ENCODE results near the gene C5orf58.
"Not testable (repeated sequence)": the region's sequence is repeated elsewhere in the genome, so short reads cannot be mapped to it uniquely, and the experiment has no call there.

C5orf58 gene

DNA sequence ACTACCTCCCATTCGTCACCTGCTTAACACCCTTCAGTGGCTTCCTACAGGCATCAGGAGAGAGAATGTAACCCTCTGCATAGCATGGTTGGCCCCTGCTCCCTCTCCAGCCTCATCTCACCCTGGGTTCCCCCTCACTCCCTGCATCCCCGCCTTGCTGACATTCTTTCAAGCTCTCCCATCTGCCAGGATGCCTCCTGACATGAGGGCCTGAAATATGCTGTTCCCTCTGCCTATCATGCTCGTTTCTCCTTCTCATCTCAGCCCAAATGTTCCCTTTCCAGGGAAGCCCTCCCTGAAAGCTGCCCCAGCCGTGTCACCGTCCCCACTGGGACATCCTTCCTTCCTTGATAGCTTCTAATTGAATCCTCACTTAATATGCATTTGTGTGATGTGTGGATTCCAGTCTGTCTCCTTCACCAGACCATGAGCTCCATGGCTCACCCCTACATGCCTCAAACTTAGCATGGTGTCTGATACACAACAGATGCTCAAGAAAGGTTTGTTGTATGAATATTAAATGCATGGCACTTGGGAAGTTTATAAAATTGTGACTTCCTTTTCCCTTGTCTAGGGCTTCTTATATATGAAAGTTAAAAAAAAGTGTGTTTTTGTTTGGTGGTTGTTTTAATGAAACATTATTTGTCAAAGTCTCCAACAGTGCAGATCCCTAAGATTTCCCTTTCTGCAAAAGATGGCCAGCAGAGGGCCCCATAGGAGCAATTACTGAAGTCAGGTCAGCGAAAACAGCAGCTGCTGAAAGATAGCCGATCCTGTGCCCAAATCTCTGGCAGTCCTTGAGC, 7.3 kb upstream of the C5orf58 start:
- peak; percentile 76 for DNase-seq

DNA sequence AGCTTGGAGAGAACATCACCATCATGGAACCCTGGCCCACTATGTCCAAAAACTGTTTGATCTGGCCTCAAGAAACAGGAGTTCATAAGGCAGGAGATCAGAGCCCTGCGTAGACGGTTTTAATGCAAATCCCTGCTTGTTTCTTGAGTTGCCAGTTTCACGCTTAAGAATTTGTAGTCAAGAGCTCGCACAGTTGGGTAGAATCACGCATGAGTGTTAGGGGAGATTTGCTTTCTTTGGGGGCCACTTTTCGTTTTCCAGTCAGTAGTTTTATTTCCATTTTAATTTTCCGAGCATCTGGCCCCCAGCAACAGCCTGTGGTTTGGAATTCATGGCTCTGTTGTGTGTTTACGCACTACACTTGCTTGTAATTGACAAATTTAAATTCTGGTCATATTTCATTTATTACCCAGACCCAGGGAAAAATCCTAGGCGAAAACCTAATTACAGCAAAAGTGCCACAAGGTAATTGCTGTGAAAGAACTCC, 6.6 kb upstream of the C5orf58 start:
- no peak for DNase-seq

GRCh38 chr5:170226661-170227060, 6.1 kb upstream of the C5orf58 start:
- no peak for DNase-seq

DNA sequence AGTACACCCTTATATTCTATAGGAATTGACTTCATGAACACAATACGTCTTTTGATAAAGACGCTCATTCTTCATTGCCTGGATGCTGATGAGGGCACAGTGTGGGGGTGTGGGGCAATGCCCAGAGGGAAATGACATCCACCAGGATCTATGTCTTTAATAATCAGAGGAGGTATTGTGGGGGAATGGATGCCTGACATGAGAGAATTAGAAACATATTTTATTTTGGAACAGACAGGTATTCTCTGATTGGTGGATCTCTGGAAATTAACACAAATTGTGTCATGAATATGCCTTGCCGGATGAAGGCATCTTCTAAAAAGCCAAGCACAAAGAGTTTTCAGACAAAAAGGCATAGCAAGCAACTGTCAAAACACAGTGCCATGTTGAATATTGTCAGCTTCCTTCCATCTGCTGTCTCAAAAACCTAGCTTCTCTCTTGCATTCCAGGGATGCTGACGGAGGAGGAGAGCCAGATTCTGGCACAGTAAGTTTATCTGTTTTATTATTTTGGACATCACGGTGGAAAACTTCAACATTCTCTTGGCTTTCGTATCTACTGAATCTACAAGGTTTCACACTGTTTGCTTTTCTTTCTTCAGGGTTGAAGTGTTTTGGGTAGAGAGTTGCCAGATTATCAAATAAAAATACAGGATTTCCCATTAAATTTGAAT, 3.9 kb upstream of the C5orf58 start:
- DNase-seq = no peak

GRCh38 chr5:170233358-170233892, 640 bp downstream of the C5orf58 start:
- DNase-seq = no peak

DNA sequence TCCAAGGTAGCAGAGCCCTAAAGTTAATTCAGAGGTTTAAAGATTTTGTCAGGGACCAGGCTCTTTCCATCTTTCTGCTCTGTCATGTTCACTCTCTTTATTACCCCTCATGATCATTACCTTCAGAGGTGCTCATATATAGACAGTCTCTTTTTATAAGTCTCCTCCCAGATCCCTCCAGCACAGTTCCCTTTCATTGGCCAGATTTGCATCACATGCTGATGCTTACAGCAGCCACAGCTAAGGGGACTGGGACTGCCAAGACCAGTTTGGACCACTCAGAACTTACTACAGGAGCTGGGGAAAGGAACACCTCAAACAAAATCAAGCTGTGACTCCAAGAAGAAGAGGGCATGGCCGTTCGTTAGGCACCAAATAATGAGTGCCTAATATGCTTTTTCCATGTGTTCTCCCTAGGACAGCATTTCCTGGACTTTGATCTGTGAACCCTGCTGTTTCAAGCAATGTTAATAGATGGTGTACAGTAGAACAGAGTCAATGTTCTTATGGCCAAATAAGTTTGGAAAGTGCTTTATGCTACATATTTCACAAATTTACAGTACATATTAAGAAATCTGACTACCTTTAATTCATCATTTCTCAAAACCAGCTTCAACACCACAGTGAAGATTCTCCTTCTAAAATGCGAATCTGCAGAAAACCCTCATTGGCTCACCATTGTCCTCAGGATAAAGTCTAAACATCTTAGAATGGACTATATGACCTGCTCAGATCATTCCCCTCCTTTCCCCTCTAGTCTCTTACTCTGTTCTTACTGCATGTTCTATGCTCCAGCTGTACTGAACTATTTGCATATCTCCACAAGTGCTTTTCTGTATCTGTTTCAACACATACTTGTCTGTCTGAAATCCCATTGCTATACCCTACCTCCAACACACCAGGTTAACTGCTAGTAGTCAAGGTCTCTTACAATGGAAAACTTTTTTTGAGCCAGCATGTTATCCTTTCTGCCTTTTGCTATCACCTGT, 3.4 kb downstream of the C5orf58 start:
- DNase-seq = no peak

GRCh38 chr5:170238456-170239196, 5.8 kb downstream of the C5orf58 start:
- no peak for DNase-seq

- not testable (repeated sequence) for DNase-seq
Measured at GRCh38 chr5:170245436-170245835, 12.7 kb downstream of the C5orf58 start.

GRCh38 chr5:170246126-170246870, 13.5 kb downstream of the C5orf58 start:
- no peak for DNase-seq

GRCh38 chr5:170247363-170247762, 14.6 kb downstream of the C5orf58 start:
- no peak for DNase-seq

- no peak for DNase-seq
Measured at GRCh38 chr5:170248172-170248930, 15.6 kb downstream of the C5orf58 start.

DNA sequence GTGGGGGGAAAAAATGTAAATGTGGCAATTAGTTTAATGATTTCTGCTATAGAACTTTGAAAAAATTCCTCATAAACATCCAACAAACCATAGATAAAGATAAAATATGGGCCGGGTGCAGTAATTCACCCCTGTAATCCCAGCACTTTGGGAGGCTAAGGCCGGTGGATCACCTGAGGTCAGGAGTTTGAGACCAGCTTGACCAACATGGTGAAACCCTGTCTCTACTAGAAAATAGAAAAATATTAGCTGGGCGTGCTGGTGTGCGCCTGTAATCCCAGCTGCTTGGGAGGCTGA, 16.1 kb downstream of the C5orf58 start:
- not testable (repeated sequence) for DNase-seq

DNA sequence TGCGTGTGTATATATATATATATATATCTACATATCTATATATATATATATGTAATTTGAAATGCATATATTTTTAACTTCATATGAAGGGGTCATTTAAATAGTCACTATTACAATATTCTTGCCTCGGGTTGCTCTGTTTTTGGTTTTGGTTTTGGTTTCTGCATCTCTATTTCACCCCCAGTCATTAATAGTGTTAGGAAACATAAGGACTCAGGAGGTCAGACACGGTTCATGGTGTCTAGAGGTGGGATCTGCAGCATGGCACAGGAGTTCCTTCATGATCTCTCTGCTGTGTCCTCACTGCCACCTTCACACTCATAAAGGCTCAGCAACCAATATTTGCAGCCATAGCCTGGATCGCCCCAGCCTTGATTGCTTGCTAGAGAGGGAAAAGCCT, 16.6 kb downstream of the C5orf58 start:
- no peak for DNase-seq

GRCh38 chr5:170250810-170251317, 18.1 kb downstream of the C5orf58 start:
- no peak for DNase-seq

DNA sequence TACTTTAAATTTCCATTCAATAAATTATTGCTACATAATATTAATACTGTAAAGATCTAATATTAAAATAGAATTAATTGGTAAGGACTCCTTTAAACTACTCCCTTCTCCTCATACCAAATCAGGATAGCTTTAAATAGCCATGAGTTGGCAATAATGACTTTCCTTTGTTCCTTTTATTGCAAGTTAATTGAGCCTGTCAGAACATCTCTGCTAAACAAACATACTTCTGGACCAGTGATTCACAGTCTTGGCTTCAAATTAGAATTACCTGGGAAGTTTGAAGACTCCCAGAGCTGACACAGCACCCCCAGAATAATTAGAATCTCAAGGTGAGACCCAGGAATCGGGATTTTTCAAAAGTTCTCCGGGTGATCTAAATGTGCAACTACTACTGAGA, 18.7 kb downstream of the C5orf58 start:
- DNase-seq = no peak

DNA sequence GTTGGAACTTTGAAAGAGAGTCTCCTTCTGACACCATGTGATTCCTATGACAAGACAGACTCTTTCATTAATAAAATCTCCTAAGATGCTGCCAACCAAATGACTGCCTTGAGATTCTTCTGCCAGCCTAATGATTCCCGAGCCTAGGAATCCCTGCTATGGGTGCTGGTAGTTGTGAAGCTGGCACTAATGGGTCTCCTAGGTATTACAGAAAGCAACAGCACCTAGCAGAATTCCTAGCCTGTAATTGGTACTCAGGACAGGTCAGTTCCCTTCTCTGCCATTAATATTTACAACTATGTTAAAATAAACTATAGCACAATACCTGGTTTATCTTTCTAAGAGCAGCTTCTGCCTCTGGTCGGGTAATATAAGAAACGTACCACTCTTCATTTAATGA, 19.3 kb downstream of the C5orf58 start:
- DNase-seq = no peak

GRCh38 chr5:170252720-170253350, 20.1 kb downstream of the C5orf58 start:
- no peak for DNase-seq

- peak; percentile 78 for DNase-seq
Measured at GRCh38 chr5:170254056-170254455, 21.3 kb downstream of the C5orf58 start.

- DNase-seq = no peak
Measured at GRCh38 chr5:170256571-170256970, 23.8 kb downstream of the C5orf58 start.

DNA sequence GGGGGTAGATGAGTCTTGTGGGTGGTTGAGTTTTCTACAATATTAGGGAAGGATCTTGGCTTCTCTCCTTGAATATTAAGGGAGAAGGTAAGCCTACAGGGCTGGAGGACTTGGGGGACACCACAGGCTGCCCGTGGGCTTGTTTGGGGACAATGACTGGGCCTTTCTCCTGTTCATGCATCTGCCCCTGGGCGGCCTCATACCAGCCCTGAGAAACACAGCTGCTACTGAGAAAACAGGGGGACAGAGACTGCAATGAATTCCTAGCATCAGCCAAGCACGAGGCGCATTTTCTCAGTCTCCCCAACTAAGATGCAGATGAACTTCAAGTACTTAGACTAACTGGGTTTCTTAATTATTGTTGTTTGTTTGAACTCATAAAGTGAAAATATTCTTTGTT, 24.6 kb downstream of the C5orf58 start:
- no peak for DNase-seq

All from activated CD4-positive, alpha-beta T cell treated with anti-CD3 and anti-CD28 coated beads, Interleukin-2, amount 50 U/mL, for 16 hours (primary cell).